ENCODE measurements around the gene PFKL. TPM values are rescaled to one million over a fixed set of nuclear protein-coding genes. Genes with fewer than 3 reads are reported as not detected.

PFKL gene
- polyA plus RNA-seq, 1 experiment = 44.3 TPM

- H3K27ac ChIP-seq (ENCODE audit: low read depth, low read length) = no peak overlapping the region
- H3K9me3 ChIP-seq (ENCODE audit: control insufficient read depth, insufficient read depth, low read length) = no peaks in the 10 kb centered on the region; the same call in 1 of the 2 replicates
- peaks cover 8% of the 10 kb centered on the region for H3K27me3 ChIP-seq (ENCODE audit: control insufficient read depth, insufficient read depth, low read length)
- no peak for TF ChIP-seq CTCF (IDR thresholded peaks at IDR 0.05; ENCODE audit: low read depth, low read length)
- POLR2A ChIA-PET = no interaction called here
- no peak for DNase-seq (ENCODE audit: low read depth, low spot score)
- no peak overlapping the region for H3K4me3 ChIP-seq (ENCODE audit: low read depth, low read length)
- CTCF ChIA-PET = no interaction called here
Measured at GRCh38 chr21:44269090-44269489, 30.8 kb upstream of the PFKL start.

GRCh38 chr21:44271558-44272283, 28.1 kb upstream of the PFKL start:
- no peak overlapping the region for H3K27ac ChIP-seq (ENCODE audit: low read depth, low read length)
- H3K9me3 ChIP-seq (ENCODE audit: control insufficient read depth, insufficient read depth, low read length) = no peaks in the 10 kb centered on the region
- no peak for TF ChIP-seq CTCF (IDR thresholded peaks at IDR 0.05; ENCODE audit: low read depth, low read length)
- peaks cover 16% of the 10 kb centered on the region for H3K27me3 ChIP-seq (ENCODE audit: control insufficient read depth, insufficient read depth, low read length)
- POLR2A ChIA-PET = no interaction called here
- H3K4me3 ChIP-seq (ENCODE audit: low read depth, low read length) = no peak overlapping the region
- DNase-seq (ENCODE audit: low read depth, low spot score) = no peak
- CTCF ChIA-PET = no interaction called here

DNA sequence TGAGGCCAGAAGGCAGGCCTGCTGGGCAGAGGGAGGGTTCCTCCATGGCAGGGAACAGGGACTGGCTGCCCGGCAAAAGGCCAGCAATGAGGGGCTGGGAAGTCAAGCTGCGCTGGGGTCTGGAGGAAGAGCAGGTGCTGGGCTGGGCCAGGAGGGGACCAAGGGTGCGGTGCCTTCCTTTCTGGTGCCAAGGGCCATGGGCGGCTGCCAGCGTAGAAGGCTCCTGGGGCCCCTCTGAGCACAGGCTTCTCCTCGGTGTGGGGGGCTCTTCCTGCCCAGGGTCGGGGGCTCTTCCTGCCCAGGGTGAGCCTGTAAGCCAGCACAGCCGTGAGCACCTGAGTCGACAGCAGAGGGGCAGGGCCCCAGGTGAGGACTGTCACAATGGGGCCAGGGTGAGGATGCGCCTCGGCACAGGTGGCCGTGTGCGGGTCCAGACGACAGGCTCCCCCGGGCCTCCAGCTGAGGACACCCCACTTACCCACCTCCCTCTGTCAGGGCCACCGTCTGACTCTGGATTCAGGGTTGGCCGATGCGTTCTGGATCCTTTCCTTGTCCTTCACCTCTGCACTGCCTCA, 27.5 kb upstream of the PFKL start:
- Histone ChIP-seq H3K9me3 (ENCODE audit: control insufficient read depth, insufficient read depth, low read length) (no peaks in the 10 kb centered on the region), H3K4me3 (ENCODE audit: low read depth, low read length) (no peak overlapping the region), H3K27ac (ENCODE audit: low read depth, low read length) (no peak overlapping the region), H3K27me3 (ENCODE audit: control insufficient read depth, insufficient read depth, low read length) (peaks cover 16% of the 10 kb centered on the region)
- POLR2A ChIA-PET = no interaction called here
- no peak for DNase-seq (ENCODE audit: low read depth, low spot score)
- no peak for TF ChIP-seq CTCF (IDR thresholded peaks at IDR 0.05; ENCODE audit: low read depth, low read length)
- CTCF ChIA-PET = no interaction called here

DNA sequence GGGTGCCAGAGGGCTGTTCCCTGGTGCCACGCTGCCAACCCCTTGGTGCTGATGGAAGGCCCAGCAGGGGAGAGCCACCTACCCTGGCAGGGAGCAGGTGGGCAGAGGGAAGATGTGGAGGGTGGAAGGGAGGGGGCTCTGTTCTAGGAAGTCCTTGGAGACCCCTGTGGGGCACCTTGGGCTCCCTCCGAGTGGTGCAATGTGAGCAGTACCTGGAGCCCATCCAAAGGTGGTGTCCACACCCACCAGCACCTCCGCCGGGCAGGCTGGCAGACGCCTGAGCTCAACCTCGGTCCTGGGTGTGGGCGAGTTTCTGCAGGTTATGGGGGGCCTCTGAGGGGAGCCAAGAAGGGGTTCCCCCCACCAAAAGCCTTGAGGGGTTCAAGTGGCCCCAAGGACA, 26.8 kb upstream of the PFKL start:
- no peak for TF ChIP-seq CTCF (IDR thresholded peaks at IDR 0.05; ENCODE audit: low read depth, low read length)
- Histone ChIP-seq H3K4me3 (ENCODE audit: low read depth, low read length) (no peak overlapping the region), H3K27ac (ENCODE audit: low read depth, low read length) (no peak overlapping the region), H3K9me3 (ENCODE audit: control insufficient read depth, insufficient read depth, low read length) (no peaks in the 10 kb centered on the region), H3K27me3 (ENCODE audit: control insufficient read depth, insufficient read depth, low read length) (peaks cover 16% of the 10 kb centered on the region)
- POLR2A ChIA-PET = no interaction called here
- CTCF ChIA-PET = no interaction called here
- no peak for DNase-seq (ENCODE audit: low read depth, low spot score)

GRCh38 chr21:44275041-44275440, 24.8 kb upstream of the PFKL start:
- H3K9me3 ChIP-seq (ENCODE audit: control insufficient read depth, insufficient read depth, low read length) = no peaks in the 10 kb centered on the region
- DNase-seq (ENCODE audit: low read depth, low spot score) = no peak
- ChIA-PET POLR2A (no interaction called here), CTCF (no interaction called here)
- peaks cover 16% of the 10 kb centered on the region for H3K27me3 ChIP-seq (ENCODE audit: control insufficient read depth, insufficient read depth, low read length)
- H3K4me3 ChIP-seq (ENCODE audit: low read depth, low read length) = no peak overlapping the region
- no peak for TF ChIP-seq CTCF (IDR thresholded peaks at IDR 0.05; ENCODE audit: low read depth, low read length)
- H3K27ac ChIP-seq (ENCODE audit: low read depth, low read length) = no peak overlapping the region
